Superior temporal gyrus (tissue), 1 donor: ENCODE results near the gene NFIC.

ENCODE experiments used
- DNase-seq: peaks from one replicate; pipeline ENCODE4 v3.0.0-alpha.2; 2016; ENCODE audit errors: extremely low spot score

Gene NFIC

GRCh38 chr19:3467437-3468198 lies 101.2 kb downstream of the NFIC start:
- DNase-seq = no peak

DNA sequence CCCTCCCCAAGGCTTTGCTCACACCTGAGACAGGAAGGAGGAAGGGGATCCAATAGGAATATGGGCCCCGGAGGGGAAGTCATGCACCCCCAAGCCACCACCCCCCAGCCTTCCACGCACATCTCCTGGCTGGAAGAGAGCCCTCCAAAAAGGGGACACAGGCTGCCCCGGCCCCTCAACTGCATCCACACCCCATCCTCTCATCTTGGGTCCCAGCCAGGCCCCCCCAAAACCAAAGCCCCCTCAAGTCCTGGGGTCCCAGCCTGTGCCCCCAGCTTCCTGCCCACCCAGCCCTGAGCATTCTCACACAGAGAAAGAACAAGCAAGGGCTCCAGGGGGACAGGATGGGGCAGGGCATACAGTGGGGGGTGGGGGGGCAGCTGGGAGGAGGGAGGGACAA lies 101.8 kb downstream of the NFIC start:
- DNase-seq = no peak

- no peak for DNase-seq
Measured at GRCh38 chr19:3469638-3470499, 103.5 kb downstream of the NFIC start.

DNA sequence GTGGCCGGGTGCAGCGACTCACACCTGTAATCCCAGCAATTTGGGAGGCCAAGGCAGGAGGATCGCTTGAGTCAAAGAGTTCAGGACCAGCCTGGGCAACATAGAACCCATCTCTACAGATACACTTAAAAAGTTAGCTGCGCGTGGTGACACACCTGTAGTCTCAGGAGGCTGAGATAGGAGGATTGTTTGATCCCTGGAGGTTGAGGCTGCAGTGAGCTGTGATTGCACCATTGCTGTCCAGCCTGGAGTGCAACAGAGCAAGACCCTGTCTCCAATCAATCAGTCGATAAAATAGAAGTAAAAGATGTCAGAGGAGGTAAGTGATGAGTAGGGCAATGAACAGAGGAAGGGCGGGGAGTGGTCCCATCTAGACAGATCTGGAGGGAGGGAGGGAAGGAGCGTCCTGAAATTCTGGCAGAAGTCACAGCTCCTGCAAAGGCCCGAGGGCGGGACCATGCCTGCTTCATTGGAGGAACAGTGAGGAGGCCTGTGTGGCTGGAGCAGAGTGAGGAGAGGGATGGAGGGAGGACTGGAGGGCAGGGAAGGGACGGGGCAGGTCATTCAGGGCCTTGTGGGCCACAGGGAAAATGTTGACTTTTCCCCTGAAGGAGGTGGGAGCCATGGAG lies 104.2 kb downstream of the NFIC start:
- DNase-seq = no peak

- no peak for DNase-seq
Measured at GRCh38 chr19:3471954-3472655, 105.7 kb downstream of the NFIC start.

- no peak for DNase-seq
Measured at GRCh38 chr19:3474010-3474409, 107.6 kb downstream of the NFIC start.

DNA sequence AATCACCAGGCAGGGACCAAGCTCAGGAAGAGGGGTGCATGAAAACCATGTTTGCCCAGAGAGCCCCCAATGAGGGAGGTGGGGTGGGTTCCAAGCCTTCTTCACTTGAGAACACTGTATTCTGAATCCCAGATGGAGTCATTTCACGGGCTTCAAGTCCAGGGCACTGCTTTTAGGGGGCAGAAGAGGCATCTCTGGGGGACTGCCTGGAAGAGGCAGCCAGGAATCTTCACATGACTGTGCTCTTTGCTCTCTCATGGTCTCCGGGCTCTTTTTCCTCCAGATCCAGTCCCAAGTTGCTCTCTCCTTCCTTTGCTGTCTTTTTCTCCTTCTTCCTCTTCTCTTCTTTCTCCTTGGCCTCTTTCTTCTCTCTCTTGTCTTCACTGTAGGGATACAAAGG lies 108.2 kb downstream of the NFIC start:
- no peak for DNase-seq

GRCh38 chr19:3475449-3475848 lies 109.1 kb downstream of the NFIC start:
- no peak for DNase-seq

GRCh38 chr19:3476830-3477229 lies 110.4 kb downstream of the NFIC start:
- no peak for DNase-seq

GRCh38 chr19:3477506-3477905 lies 111.1 kb downstream of the NFIC start:
- no peak for DNase-seq

DNA sequence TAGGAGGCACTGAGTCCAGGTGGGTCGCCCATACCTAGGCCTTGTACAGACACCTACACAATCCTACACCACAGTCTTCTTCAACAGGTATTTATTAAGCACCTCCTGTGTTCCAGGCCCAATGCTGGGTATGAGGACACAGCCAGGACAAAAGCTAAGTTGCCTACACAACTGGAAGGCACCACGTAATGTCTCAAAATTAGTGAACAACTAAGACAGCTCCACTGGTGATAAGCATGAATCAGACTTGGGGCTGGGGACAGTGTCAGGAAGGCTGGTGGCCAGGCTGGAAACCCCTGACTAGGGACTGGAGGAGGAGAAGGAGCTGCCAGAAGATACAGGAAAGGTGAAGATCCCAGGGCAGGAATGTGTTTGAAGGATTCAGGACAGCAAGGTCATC lies 111.6 kb downstream of the NFIC start:
- DNase-seq = no peak

GRCh38 chr19:3478409-3479176 lies 112.2 kb downstream of the NFIC start:
- DNase-seq = no peak

DNA sequence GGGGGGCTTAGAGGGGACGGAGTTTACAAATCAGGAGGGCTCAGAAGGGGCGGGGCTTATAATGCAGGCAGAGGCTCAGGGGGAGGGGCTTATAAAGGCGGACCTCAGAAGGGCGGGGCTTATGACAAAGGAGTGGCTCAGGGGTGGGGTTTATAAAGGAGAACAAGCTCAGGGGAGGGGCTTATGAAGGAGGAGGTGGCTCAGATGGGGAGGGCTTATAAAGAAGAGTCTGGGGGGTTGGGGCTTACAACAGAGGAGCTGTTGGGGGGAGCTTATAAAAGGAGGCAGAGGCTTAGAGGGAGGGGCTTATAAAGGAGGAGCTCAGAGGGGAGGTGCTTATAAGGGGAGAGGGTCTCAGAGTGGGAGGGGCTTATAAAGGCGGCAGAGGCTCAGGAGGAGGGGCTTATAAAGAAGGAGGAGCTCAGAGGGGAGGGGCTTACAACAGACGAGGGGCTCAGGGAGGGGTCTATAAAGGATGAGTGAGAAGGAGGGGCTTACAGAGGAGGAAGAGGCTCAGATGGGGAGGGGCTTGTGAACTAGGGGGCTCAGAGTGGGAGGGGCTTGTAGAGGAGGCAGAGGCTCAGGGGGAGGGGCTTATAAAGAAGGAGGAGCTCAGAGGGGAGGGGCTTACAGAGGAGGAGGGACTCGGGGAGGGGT lies 112.9 kb downstream of the NFIC start:
- no peak for DNase-seq

DNA sequence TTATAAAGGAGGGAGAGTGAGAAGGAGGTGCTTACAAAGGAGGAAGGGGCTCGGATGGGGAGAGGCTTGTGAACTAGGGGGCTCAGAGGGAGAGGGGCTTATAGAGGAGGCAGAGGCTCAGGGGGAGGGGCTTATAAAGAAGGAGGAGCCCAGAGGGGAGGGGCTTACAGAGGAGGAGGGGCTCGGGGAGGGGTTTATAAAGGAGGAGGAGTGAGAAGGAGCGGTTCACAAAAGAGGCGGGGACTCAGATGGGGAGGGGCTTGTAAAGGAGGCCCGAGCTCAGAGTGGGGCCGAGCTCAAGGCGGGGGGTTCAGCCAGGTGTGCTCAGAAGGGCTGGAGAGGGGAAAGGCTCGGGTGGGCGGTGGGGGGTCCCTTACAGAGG lies 113.4 kb downstream of the NFIC start:
- no peak for DNase-seq

DNA sequence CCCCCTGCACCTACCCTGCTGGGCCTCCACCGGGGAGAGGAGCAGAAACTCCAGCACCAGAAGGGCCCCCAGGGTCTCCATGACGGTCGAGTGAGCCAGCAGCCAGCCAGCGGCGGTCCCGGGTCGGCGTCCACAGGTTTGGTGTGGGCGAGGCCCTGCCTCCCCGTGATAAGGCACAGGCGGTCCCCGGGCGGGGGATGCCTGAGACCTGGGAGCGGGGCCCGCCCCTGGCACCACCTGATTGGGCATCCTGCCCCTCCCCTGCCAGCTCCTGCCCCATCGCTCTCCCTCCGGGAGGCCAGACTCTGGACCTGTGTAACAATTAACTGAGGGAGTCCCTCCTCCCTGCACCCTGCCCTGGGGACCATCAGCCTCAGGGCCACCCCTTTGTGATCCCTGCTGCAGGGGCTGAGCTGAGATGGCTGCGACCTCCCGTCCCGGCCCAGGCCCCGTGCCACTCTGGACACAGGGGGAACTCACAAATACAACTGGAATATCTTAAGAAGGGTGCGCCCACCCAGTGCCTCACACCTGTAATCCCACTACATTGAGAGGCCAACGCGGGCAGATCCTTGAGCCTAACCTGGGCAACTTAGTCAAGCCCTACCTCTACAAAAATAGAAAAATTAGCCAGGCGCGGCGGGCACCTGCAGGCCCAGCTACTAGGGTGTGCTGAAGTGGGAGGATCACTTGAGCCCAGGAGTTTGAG lies 114.2 kb downstream of the NFIC start, which contains the start of gene SMIM24:
SMIM24 (minus strand) TSS at position 143 of the 709 bp plus-strand sequence; CDS start at position 81, 62 bp downstream.
- DNase-seq = no peak

DNA sequence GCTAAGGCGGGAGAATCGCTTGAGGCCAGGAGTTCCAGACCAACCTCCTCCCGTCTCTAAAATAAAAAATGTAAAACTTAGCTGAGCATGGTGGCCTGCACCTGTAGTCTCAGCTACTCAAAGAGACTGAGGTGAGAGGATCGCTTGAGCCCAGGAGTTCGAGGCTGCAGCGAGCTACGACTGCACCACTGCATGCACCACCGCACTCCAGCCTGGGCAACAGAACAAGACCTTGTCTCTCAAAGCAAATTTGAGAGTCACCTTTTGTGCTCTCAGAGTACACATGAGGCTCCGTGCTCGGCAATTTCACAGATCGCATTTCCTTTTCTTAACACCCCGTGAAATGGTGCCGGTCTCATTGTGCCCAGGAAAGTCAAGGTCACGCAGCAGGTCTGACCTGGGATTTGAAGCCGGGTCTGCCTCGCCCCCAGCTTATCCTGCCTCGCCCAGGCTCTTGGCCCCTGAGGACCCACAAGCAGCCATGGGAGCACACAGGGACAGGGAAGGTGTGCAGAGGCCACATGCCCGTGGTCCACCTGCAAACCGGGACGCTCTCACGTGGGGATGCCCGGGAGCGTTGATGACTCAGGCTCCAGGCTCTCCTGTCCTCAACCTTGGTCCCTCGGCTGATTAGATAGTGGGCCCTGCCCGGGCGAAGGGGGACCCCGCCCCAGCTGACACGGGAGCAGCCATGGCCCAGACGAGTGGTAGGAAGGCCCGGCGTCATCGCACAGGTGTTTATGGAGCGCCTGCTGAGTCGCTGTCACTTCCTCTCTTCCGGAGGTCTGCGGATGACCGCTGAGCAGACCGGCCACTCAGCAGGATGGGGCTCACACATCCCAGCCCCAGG lies 115.1 kb downstream of the NFIC start:
- no peak for DNase-seq

DNA sequence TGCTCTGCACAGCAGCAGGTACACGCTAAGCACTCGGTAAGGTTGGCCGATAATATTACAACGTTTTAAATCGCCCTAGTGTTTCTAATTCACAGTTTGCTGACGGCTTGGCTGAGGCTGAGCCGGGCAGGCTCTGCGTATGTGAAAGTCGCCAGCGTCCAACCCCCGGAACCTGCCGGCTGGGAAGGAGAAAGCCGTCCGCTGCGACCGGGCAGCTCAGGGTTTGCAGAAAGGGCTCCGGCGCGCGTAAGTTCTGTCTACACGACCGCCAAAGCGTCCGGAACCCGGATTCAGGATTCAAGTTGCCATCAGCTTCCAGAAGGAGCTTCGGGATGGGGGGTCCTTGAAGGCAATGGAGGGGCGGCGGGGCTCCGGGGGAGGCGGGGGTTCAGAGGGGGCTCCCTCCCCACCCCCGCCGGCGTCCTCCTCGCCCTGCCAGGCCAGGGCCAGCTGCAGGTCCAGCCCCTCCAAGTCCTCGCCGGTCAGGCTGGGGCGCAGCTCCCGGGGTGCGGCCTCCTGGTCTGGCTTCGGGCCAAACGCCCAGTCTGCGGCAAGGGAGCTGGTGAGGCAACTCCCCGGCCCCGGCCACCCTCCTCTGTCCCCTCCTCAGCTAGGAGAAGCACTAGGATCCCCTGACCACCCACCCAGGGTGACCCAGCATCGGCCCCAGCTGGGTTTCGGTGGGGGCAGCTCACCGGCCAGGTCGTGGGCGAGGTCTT lies 116.3 kb downstream of the NFIC start:
- DNase-seq = no peak

GRCh38 chr19:3483226-3483628 lies 116.8 kb downstream of the NFIC start, which contains the start of gene SMIM44:
Gene SMIM44, minus strand, starts transcription at chr19:3483441. Its CDS starts 38 bp downstream, at chr19:3483403.
- no peak for DNase-seq
